A673 (cell line): Measurements from ENCODE around the gene MAT2A. TPM values are rescaled to one million over a fixed set of nuclear protein-coding genes. Genes with fewer than 3 reads are reported as not detected.
"Not testable (repeated sequence)": the region's sequence is repeated elsewhere in the genome, so short reads cannot be mapped to it uniquely, and the experiment has no call there.

Experiments used
- BruUV-seq: library from RNA; stranded (reverse); fragments of 400-500 nt; replicated peaks from 2 replicates; lab custom pipeline; 2021; lab: Mats Ljungman, UMichigan
- CTCF ChIA-PET: fragments of 300-600 bp; sonication (Branson Sonifier 250); formaldehyde crosslinking; loops from one replicate; lab custom pipeline; 2022; ENCODE audit warnings: antibody characterized with exemption; lab: Charles Lee
- POLR2A ChIA-PET: fragments of 300-600 bp; sonication (Branson Sonifier 250); formaldehyde crosslinking; loops from one replicate; lab custom pipeline; 2022; ENCODE audit warnings: antibody characterized with exemption; ENCODE audit not compliant: low non-redundant PET; lab: Charles Lee
- DNase-seq: peaks from one replicate; pipeline ENCODE4 v3.0.0-alpha.2; 2015; ENCODE audit warnings: low spot score
- H3K27ac ChIP-seq: fragments of 200-600 bp; sonication (generic); 2 replicates; pipeline ENCODE4 v1.5.1; 2016; ENCODE audit warnings: mixed run types, low read depth, mild to moderate bottlenecking, mixed read lengths, antibody characterized with exemption, low read length; ENCODE audit not compliant: poor library complexity, severe bottlenecking
- H3K27me3 ChIP-seq: fragments of 200-600 bp; sonication (generic); replicated peaks from 2 replicates; pipeline ENCODE4 v1.6.1; 2017; ENCODE audit warnings: mixed run types, low read depth, mild to moderate bottlenecking, mixed read lengths, antibody characterized with exemption, low read length; ENCODE audit not compliant: insufficient read depth, poor library complexity
- H3K36me3 ChIP-seq: fragments of 200-600 bp; sonication (generic); 2 replicates; pipeline ENCODE4 v1.6.1; 2016; ENCODE audit warnings: mixed run types, mild to moderate bottlenecking, mixed read lengths, antibody characterized with exemption, low read length; ENCODE audit not compliant: insufficient read depth, poor library complexity, severe bottlenecking
- H3K4me1 ChIP-seq: fragments of 200-600 bp; sonication (generic); 2 replicates; pipeline ENCODE4 v1.6.1; 2017; ENCODE audit warnings: mixed run types, mild to moderate bottlenecking, mixed read lengths, antibody characterized with exemption, low read length; ENCODE audit not compliant: insufficient read depth, poor library complexity, severe bottlenecking
- H3K4me3 ChIP-seq: fragments of 200-600 bp; sonication (generic); 2 replicates; pipeline ENCODE4 v1.5.1; 2016; ENCODE audit warnings: low read depth, mixed run types, mild to moderate bottlenecking, mixed read lengths, low read length; ENCODE audit not compliant: poor library complexity, severe bottlenecking
- H3K9me3 ChIP-seq: fragments of 200-600 bp; sonication (generic); 2 replicates; pipeline ENCODE4 v1.6.1; 2016; ENCODE audit warnings: mixed run types, low read depth, mild to moderate bottlenecking, mixed read lengths, antibody characterized with exemption, low read length; ENCODE audit not compliant: poor library complexity, severe bottlenecking
- CTCF ChIP-seq: fragments of 300-800, 200-600 bp; sonication (generic); conservative IDR thresholded peaks from 2 replicates; pipeline ENCODE4 v1.5.1; 2017; ENCODE audit warnings: low read depth, mild to moderate bottlenecking, antibody characterized with exemption, low read length, moderate library complexity, mixed read lengths
- EZH2 ChIP-seq: fragments of 200-600 bp; sonication (generic); IDR thresholded peaks from 2 replicates; pipeline ENCODE4 v1.6.1; 2017; ENCODE audit warnings: borderline replicate concordance, low read depth, mild to moderate bottlenecking, mixed read lengths, antibody characterized with exemption, low read length; ENCODE audit not compliant: poor library complexity, severe bottlenecking
- intact Hi-C: fragments of 100-400 bp; cut with micrococcal nuclease; formaldehyde crosslinking; loops from one replicate; pipeline ENCODE4 v1.10.0; 2022; ENCODE audit not compliant: unreplicated experiment
- total RNA-seq: library from RNA; stranded (reverse); gene quantifications from 2 replicates; pipeline ENCODE4 v1.2.3, GENCODE V29; 2021

MAT2A gene
- total RNA-seq, 1 experiment from 2014 or later = 408 TPM

GRCh38 chr2:85541262-85541661 is 2.3 kb downstream of the MAT2A start:
- POLR2A ChIA-PET = interaction anchor here (0.8 kb wide), 1 partner anchor 214 kb away, joined by 11 read pairs; the partner anchor contains the start of gene TGOLN2
- Histone ChIP-seq H3K27ac (no peak overlapping the region), H3K36me3 (peaks cover 62% of the 10 kb centered on the region), H3K27me3 (no peaks in the 10 kb centered on the region), H3K4me3 (peak overlapping the region; percentile 93), H3K9me3 (no peaks in the 10 kb centered on the region), H3K4me1 (peaks cover 45% of the 10 kb centered on the region)
- BruUV-seq = no TSS peak
- CTCF ChIA-PET = interaction anchor here (1.5 kb wide), 1 partner anchor 11 kb away, joined by 3 read pairs; no protein-coding TSS in a partner anchor
- intact Hi-C loops = loop anchor here (10.0 kb wide), 1 partner anchor 216 kb away; the partner anchor contains the start of gene TGOLN2
- DNase-seq = no peak
- TF ChIP-seq EZH2 (no peak), CTCF (no peak)

GRCh38 chr2:85541753-85542457 is 2.9 kb downstream of the MAT2A start:
- CTCF ChIA-PET = interaction anchor here (1.5 kb wide), 1 partner anchor 10 kb away, joined by 3 read pairs; no protein-coding TSS in a partner anchor
- peaks cover 65% of the 10 kb centered on the region for H3K36me3 ChIP-seq

GRCh38 chr2:85542777-85543176 is 3.8 kb downstream of the MAT2A start:
- intact Hi-C loops = loop anchor here (10.0 kb wide), 1 partner anchor 218 kb away; the partner anchor contains the start of gene TGOLN2
- Histone ChIP-seq H3K27ac (no peak overlapping the region), H3K36me3 (peaks cover 65% of the 10 kb centered on the region), H3K4me3 (no peak overlapping the region), H3K4me1 (peaks cover 37% of the 10 kb centered on the region), H3K27me3 (no peaks in the 10 kb centered on the region), H3K9me3 (no peaks in the 10 kb centered on the region)
- ChIA-PET CTCF (no interaction called here), POLR2A (no interaction called here)
- no TSS peak for BruUV-seq
- DNase-seq = no peak
- TF ChIP-seq EZH2 (no peak), CTCF (no peak)

More at GRCh38 chr2:85541753-85542457, 2.9 kb downstream of the MAT2A start:
- Histone ChIP-seq H3K4me1 (peaks cover 43% of the 10 kb centered on the region), H3K27ac (no peak overlapping the region), H3K27me3 (no peaks in the 10 kb centered on the region), H3K9me3 (no peaks in the 10 kb centered on the region), H3K4me3 (peak overlapping the region; percentile 93)
- POLR2A ChIA-PET = interaction anchor here (0.6 to 0.8 kb wide), 2 partner anchors 31 to 214 kb away, joined by 3 to 11 read pairs; partner anchors contain the start of gene TGOLN2
- intact Hi-C loops = loop anchor here (10.0 kb wide), 1 partner anchor 217 kb away; the partner anchor contains the start of gene TGOLN2
- no TSS peak for BruUV-seq
- TF ChIP-seq EZH2 = no peak
- TF ChIP-seq CTCF = no peak
- no peak for DNase-seq

GRCh38 chr2:85544254-85544691 is 5.3 kb downstream of the MAT2A start:
- H3K27ac ChIP-seq = peak overlapping the region; percentile 27
- H3K36me3 ChIP-seq = peaks cover 69% of the 10 kb centered on the region
- POLR2A ChIA-PET = interaction anchor here (0.6 kb wide), 1 partner anchor 111 kb away, joined by 3 read pairs; no protein-coding TSS in a partner anchor

More at GRCh38 chr2:85544254-85544691, 5.3 kb downstream of the MAT2A start:
- H3K4me3 ChIP-seq, H3K9me3 ChIP-seq, BruUV-seq, H3K27me3 ChIP-seq, CTCF ChIA-PET: not testable (repeated sequence)
- DNase-seq = peak; percentile 30
- peaks cover 37% of the 10 kb centered on the region for H3K4me1 ChIP-seq
- intact Hi-C loops = loop anchor here (10.0 kb wide), 1 partner anchor 219 kb away; the partner anchor contains the start of gene TGOLN2
